ENCODE data around the gene MGLL. TPM values are rescaled to one million over a fixed set of nuclear protein-coding genes. Genes with fewer than 3 reads are reported as not detected.

Gene MGLL
- total RNA-seq, 2 experiments from 2014 or later = 19.2 to 21.6 TPM

DNA sequence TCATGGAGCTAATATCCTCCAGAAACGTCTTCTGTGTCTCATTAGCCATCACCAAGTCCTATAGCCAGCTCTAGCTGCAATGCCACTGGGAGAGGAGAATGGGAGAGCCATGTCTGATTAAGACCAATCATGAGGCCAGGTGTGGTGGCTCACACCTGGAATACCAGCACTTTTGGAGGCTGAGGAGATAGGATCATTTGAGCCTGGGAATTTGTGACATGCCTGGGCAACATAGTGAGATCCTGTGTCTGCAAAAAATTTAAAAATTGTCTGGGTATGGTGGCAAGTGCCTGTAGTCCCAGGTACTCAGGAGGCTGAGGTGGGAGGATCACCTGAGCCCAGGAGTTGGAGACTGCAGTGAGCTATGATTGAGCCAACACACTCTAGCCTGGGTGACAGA is 13.1 kb downstream of the MGLL start:
- BruUV-seq (replicated peaks) = no TSS peak

DNA sequence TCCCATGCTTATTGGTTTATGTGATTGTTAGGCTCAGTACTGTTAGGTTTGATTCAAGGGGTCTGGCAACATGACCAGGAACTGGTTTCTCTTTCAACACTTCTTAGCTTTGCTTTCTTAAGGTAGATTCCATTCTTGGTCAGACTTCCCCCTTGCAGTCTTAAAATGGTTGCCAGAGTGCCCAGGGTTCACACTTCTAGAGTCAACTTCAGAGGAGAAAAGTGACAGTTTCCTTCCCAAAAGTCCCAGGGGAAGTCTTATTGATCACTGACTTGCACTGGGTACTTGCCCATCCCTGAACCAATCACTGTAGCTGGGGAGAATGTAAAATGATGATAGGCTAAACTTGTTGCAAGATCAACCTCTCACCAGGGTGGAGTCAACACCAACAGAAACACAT is 14.1 kb downstream of the MGLL start:
- H2AFZ ChIP-seq (ENCODE audit: low read length) = no peak overlapping the region
- H4K20me1 ChIP-seq (ENCODE audit: insufficient read depth, low read length) = no peaks in the 10 kb centered on the region
- no peak overlapping the region for H3K27ac ChIP-seq (ENCODE audit: low read depth, low read length, poor library complexity, severe bottlenecking)
- H3K4me1 ChIP-seq (ENCODE audit: insufficient read depth, low read length, poor library complexity, severe bottlenecking) = no peaks in the 10 kb centered on the region
- H3K79me2 ChIP-seq (ENCODE audit: insufficient read depth, low read depth, low read length) = no peaks in the 10 kb centered on the region
- H3K4me2 ChIP-seq (ENCODE audit: low read length) = no peak overlapping the region
- intact Hi-C loops (cut with micrococcal nuclease; ENCODE audit: unreplicated experiment) = no loop called here
- no peaks in the 10 kb centered on the region for H3K9me2 ChIP-seq (ENCODE audit: insufficient read depth, low read length)
- POLR2A ChIA-PET = no interaction called here
- H3K36me3 ChIP-seq (ENCODE audit: insufficient read depth, low read length) = no peaks in the 10 kb centered on the region
- no peaks in the 10 kb centered on the region for H3K9me3 ChIP-seq (ENCODE audit: low read length)
- no peak for DNase-seq (ENCODE audit: low spot score)
- BruUV-seq (replicated peaks) = no TSS peak
- CTCF ChIA-PET (ENCODE audit: unreplicated experiment) = no interaction called here
- TF ChIP-seq EZH2phosphoT487 (IDR thresholded peaks at IDR 0.05; ENCODE audit: borderline replicate concordance, low read depth, low read length) = no peak
- TF ChIP-seq, protein P1, sequence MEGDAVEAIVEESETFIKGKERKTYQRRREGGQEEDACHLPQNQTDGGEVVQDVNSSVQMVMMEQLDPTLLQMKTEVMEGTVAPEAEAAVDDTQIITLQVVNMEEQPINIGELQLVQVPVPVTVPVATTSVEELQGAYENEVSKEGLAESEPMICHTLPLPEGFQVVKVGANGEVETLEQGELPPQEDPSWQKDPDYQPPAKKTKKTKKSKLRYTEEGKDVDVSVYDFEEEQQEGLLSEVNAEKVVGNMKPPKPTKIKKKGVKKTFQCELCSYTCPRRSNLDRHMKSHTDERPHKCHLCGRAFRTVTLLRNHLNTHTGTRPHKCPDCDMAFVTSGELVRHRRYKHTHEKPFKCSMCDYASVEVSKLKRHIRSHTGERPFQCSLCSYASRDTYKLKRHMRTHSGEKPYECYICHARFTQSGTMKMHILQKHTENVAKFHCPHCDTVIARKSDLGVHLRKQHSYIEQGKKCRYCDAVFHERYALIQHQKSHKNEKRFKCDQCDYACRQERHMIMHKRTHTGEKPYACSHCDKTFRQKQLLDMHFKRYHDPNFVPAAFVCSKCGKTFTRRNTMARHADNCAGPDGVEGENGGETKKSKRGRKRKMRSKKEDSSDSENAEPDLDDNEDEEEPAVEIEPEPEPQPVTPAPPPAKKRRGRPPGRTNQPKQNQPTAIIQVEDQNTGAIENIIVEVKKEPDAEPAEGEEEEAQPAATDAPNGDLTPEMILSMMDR (conservative IDR thresholded peaks at IDR 0.05; ENCODE audit: low read length) = no peak
- no peak overlapping the region for H3K4me3 ChIP-seq (ENCODE audit: low read depth, low read length, poor library complexity, severe bottlenecking)

More for the DNA sequence above, 13.1 kb downstream of the MGLL start:
- Histone ChIP-seq H3K27ac (ENCODE audit: low read depth, low read length, poor library complexity, severe bottlenecking) (no peak overlapping the region), H4K20me1 (ENCODE audit: insufficient read depth, low read length) (no peaks in the 10 kb centered on the region), H3K9me3 (ENCODE audit: low read length) (no peaks in the 10 kb centered on the region), H3K9me2 (ENCODE audit: insufficient read depth, low read length) (no peaks in the 10 kb centered on the region), H3K4me2 (ENCODE audit: low read length) (no peak overlapping the region), H2AFZ (ENCODE audit: low read length) (no peak overlapping the region), H3K4me1 (ENCODE audit: insufficient read depth, low read length, poor library complexity, severe bottlenecking) (no peaks in the 10 kb centered on the region), H3K36me3 (ENCODE audit: insufficient read depth, low read length) (no peaks in the 10 kb centered on the region), H3K4me3 (ENCODE audit: low read depth, low read length, poor library complexity, severe bottlenecking) (no peak overlapping the region), H3K79me2 (ENCODE audit: insufficient read depth, low read depth, low read length) (no peaks in the 10 kb centered on the region)
- TF ChIP-seq EZH2phosphoT487 (IDR thresholded peaks at IDR 0.05; ENCODE audit: borderline replicate concordance, low read depth, low read length) = no peak
- TF ChIP-seq, protein P1 (conservative IDR thresholded peaks at IDR 0.05; ENCODE audit: low read length) = no peak
- no peak for DNase-seq (ENCODE audit: low spot score)
- CTCF ChIA-PET (ENCODE audit: unreplicated experiment) = no interaction called here
- POLR2A ChIA-PET = no interaction called here
- intact Hi-C loops (cut with micrococcal nuclease; ENCODE audit: unreplicated experiment) = no loop called here

DNA sequence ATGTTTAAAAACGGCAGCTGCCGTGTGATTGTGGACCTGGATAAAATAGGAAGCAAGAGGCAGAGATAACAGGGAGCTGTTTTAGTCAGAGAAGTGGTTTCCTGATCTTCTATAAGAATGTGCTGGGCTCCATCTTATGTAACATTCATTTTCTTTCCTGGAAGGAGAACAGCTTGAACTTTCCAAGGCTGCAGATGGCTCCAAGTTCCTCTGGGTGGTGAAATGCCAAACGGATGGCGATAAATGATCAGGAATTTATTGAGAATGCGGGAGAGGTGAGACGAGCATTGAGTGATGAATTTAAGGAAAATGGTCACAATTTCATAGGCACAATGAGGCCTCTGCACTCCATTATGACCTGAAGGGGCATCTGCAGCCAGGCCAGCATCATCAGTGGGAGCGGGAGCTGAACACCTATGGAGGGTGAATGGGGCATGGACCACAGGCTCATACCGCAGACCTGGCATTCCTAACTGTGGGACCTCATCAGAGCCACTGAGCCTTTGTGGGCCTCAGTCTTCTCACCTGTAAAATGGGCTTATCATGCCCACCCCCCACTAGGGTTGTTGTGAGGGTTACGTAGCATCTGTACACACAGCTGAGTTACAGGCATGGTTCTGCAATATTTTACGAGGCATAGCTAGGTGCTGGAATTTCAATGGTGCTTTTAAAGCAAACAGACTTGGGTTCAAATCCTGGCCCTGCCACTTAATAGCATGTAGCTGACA is 17.1 kb downstream of the MGLL start:
- H3K79me2 ChIP-seq (ENCODE audit: insufficient read depth, low read depth, low read length) = no peaks in the 10 kb centered on the region
- CTCF ChIA-PET (ENCODE audit: unreplicated experiment) = no interaction called here
- H2AFZ ChIP-seq (ENCODE audit: low read length) = no peak overlapping the region
- TF ChIP-seq EZH2phosphoT487 (IDR thresholded peaks at IDR 0.05; ENCODE audit: borderline replicate concordance, low read depth, low read length) = no peak
- TF ChIP-seq, protein P1 (conservative IDR thresholded peaks at IDR 0.05; ENCODE audit: low read length) = no peak
- DNase-seq (ENCODE audit: low spot score) = no peak
- no peaks in the 10 kb centered on the region for H3K9me2 ChIP-seq (ENCODE audit: insufficient read depth, low read length)
- H3K4me1 ChIP-seq (ENCODE audit: insufficient read depth, low read length, poor library complexity, severe bottlenecking) = no peaks in the 10 kb centered on the region
- POLR2A ChIA-PET = no interaction called here
- no TSS peak for BruUV-seq (replicated peaks)
- H3K27ac ChIP-seq (ENCODE audit: low read depth, low read length, poor library complexity, severe bottlenecking) = no peak overlapping the region
- no peaks in the 10 kb centered on the region for H3K9me3 ChIP-seq (ENCODE audit: low read length)
- H3K4me2 ChIP-seq (ENCODE audit: low read length) = no peak overlapping the region
- H4K20me1 ChIP-seq (ENCODE audit: insufficient read depth, low read length) = no peaks in the 10 kb centered on the region
- no peak overlapping the region for H3K4me3 ChIP-seq (ENCODE audit: low read depth, low read length, poor library complexity, severe bottlenecking)
- no peaks in the 10 kb centered on the region for H3K36me3 ChIP-seq (ENCODE audit: insufficient read depth, low read length)
- intact Hi-C loops (cut with micrococcal nuclease; ENCODE audit: unreplicated experiment) = no loop called here

All from OCI-LY7 (cell line).